RWPE2 (cell line): ENCODE measurements around the gene METAP1D.

Experiments
- ATAC-seq: fragments of 200-7000 bp; cut with Tn5 transposase; 3 replicates; pipeline ENCODE4 v1.9.1; 2021; ENCODE audit warnings: low read depth
- DNase-seq: peaks from one replicate; pipeline ENCODE4 v3.0.0-alpha.2; 2020; ENCODE audit warnings: low spot score
- H3K27ac ChIP-seq: fragments of 450-650 bp; 2 replicates; pipeline ENCODE4 v1.5.1; 2017; ENCODE audit warnings: mild to moderate bottlenecking; ENCODE audit not compliant: poor library complexity, severe bottlenecking
- H3K27me3 ChIP-seq: fragments of 250-450 bp; sonication (Bioruptor Pico); 2 replicates; pipeline ENCODE4 v1.5.1; 2021; ENCODE audit warnings: mild to moderate bottlenecking, moderate library complexity; ENCODE audit not compliant: insufficient read depth, poor library complexity, severe bottlenecking
- H3K36me3 ChIP-seq: fragments of 250-450 bp; sonication (Bioruptor Pico); 2 replicates; pipeline ENCODE4 v1.5.1; 2020; ENCODE audit warnings: low read depth, mild to moderate bottlenecking, moderate library complexity
- H3K4me1 ChIP-seq: fragments of 250-450 bp; sonication (Bioruptor Pico); 2 replicates; pipeline ENCODE4 v1.5.1; 2021; ENCODE audit warnings: mild to moderate bottlenecking, moderate library complexity; ENCODE audit not compliant: insufficient read depth, poor library complexity, severe bottlenecking
- H3K4me3 ChIP-seq: fragments of 250-450 bp; sonication (Bioruptor Pico); 2 replicates; pipeline ENCODE4 v1.5.1; 2021; ENCODE audit warnings: mild to moderate bottlenecking, moderate library complexity; ENCODE audit not compliant: severe bottlenecking
- H3K9me3 ChIP-seq: fragments of 250-450 bp; sonication (Bioruptor Pico); 2 replicates; pipeline ENCODE4 v1.5.1; 2021; ENCODE audit warnings: mild to moderate bottlenecking, moderate library complexity; ENCODE audit not compliant: severe bottlenecking
- TF ChIP-seq, protein P1 (sequence below): fragments of 450-650 bp; IDR thresholded peaks from one replicate; pipeline ENCODE4 v1.5.1; 2017; ENCODE audit warnings: mild to moderate bottlenecking, moderate library complexity; ENCODE audit not compliant: poor library complexity, severe bottlenecking

The METAP1D gene

DNA sequence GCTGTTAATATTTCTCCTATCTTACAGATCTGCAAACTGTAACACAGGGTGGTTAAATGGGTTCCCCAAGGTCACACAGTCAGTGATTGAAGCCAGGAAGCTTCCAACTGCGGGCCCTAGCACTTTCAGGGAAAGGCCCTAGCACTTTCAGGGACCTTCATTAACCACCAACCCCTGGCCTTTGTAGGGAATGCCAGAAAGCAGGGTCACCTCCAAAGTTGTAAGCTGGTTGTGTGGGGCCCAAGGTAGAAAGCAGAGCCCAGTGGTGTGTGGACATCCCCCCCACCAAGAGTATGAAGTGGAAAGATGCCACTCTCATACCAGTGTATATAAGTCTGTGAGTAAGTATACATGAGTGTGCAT is 98.5 kb downstream of the METAP1D start:
- Histone ChIP-seq H3K27ac (peak overlapping the region; percentile 94), H3K9me3 (no peaks in the 10 kb centered on the region), H3K4me3 (no peak overlapping the region), H3K27me3 (no peaks in the 10 kb centered on the region), H3K36me3 (no peaks in the 10 kb centered on the region), H3K4me1 (peaks cover 34% of the 10 kb centered on the region)
- no peak for ATAC-seq
- DNase-seq = no peak
- TF ChIP-seq, protein P1, sequence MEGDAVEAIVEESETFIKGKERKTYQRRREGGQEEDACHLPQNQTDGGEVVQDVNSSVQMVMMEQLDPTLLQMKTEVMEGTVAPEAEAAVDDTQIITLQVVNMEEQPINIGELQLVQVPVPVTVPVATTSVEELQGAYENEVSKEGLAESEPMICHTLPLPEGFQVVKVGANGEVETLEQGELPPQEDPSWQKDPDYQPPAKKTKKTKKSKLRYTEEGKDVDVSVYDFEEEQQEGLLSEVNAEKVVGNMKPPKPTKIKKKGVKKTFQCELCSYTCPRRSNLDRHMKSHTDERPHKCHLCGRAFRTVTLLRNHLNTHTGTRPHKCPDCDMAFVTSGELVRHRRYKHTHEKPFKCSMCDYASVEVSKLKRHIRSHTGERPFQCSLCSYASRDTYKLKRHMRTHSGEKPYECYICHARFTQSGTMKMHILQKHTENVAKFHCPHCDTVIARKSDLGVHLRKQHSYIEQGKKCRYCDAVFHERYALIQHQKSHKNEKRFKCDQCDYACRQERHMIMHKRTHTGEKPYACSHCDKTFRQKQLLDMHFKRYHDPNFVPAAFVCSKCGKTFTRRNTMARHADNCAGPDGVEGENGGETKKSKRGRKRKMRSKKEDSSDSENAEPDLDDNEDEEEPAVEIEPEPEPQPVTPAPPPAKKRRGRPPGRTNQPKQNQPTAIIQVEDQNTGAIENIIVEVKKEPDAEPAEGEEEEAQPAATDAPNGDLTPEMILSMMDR = no peak

DNA sequence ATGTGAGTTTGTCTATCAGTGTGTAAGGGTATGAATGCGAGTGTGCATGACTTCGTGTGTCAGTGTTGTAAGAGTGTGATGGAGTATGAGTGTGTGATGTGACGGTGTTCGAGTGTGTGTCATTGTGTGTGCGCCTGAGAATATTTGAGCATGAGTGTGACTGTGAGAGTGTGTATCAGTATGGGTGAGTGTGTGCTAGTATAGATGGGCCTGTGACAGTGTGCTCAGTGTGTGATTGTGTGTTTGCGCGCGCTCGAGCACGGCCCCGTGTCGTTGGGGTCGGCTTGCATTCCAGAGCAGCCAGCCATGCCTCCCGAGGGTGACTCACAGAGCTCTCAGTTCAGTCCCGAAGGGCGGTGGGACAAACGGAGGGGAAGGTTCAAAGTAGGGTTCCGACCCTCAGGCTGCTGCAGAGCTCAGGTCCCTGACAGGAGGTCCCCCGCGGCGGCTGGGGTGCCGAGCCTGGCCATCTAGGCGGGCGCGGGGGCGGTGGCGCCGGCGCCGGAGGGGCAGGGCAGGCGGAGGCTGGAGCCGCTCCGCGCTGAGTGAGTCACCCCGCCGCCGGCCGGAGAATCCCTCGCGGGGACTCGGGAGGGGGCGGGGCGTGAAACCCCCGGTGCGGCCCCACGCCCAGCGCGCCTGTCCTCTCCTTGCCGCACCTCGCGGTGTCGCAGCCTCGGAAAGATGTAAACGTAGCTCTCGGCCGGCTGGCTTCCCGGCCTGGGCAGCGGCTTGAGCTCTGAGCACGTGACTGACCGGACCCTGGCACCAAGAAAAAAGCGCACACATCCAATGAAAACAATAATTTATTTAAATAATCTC is 99.1 kb downstream of the METAP1D start:
- Histone ChIP-seq H3K27ac (peak overlapping the region; percentile 94), H3K9me3 (no peaks in the 10 kb centered on the region), H3K4me3 (peak overlapping the region; percentile 19), H3K36me3 (no peaks in the 10 kb centered on the region), H3K4me1 (peaks cover 38% of the 10 kb centered on the region), H3K27me3 (no peaks in the 10 kb centered on the region)
- ATAC-seq (peak; percentile 5; the same call in 1 of the 3 replicates), DNase-seq (peak; percentile 76)
- TF ChIP-seq, protein P1 = peak; percentile 2

GRCh38 chr2:172099472-172100079 is 99.8 kb downstream of the METAP1D start:
- Histone ChIP-seq H3K36me3 (no peaks in the 10 kb centered on the region), H3K27me3 (no peaks in the 10 kb centered on the region), H3K27ac (peak overlapping the region; percentile 94), H3K4me1 (peaks cover 38% of the 10 kb centered on the region), H3K4me3 (peak overlapping the region; percentile 19), H3K9me3 (no peaks in the 10 kb centered on the region)
- DNase-seq = no peak
- TF ChIP-seq, protein P1 = no peak
- ATAC-seq = no peak

DNA sequence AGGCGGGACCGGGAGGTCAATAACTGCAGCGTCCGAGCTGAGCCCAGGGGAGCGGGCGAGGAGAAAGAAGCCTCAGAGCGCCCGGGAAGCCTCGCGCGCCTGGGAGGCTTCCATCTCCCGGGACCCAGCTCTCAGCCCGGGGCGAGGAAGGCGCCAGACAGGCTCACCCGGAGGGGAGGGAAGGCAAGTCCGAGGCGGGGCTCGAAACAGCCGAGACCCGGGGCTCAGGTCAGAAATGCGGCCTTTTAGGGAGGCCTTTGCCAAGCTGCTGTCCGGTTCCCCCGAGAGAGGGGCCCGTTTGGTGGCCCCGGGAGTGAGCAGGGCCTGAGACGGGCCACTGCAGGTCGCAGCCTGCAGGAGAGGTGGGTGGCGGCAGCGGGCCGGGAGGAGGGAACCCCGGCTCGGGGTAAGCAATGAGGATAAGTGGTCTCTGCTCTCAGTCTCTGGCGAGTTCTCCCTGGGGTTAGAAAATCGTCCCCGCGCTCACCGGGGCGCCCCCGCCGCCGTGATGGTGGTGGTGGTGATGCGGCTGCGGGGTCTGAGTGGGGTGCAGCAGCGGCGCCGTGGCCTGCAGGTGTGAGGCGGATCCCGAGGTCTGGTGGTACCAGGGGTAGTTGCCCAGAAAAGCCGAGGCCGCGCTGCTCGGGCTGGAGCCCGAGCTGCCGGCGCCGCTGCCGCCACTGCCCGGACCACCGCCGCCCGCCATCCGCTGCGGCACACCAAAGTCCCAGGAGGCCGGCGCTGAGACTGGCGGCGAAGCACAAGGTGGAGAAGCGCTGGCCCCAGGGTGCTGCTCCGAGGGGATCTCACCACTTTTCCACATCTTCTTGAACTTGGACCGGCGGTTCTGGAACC is 100.6 kb downstream of the METAP1D start:
- Histone ChIP-seq H3K4me3 (no peak overlapping the region), H3K27me3 (no peaks in the 10 kb centered on the region), H3K9me3 (no peaks in the 10 kb centered on the region), H3K27ac (no peak overlapping the region), H3K4me1 (peaks cover 38% of the 10 kb centered on the region), H3K36me3 (no peaks in the 10 kb centered on the region)
- DNase-seq (no peak), ATAC-seq (no peak)
- TF ChIP-seq, protein P1 = no peak
